HL-60 (cell line): ENCODE results near the gene RALY.

ENCODE experiments used
- DNase-seq, 2 experiments: peaks; one replicate each; pipeline ENCODE4 v3.0.0-alpha.2; 2010 to 2020; ENCODE audit warnings: low read depth in 1 of 2, low spot score in 1 of 2
- H3K27ac ChIP-seq: fragments of 250-450 bp; sonication (Bioruptor Pico); replicated peaks from 2 replicates; pipeline ENCODE4 v1.5.1; 2020; ENCODE audit warnings: mild to moderate bottlenecking, moderate library complexity
- H3K27me3 ChIP-seq: fragments of 250-450 bp; sonication (Bioruptor Pico); 2 replicates; pipeline ENCODE4 v1.5.1; 2021; ENCODE audit warnings: mild to moderate bottlenecking, moderate library complexity; ENCODE audit not compliant: insufficient read depth, poor library complexity, severe bottlenecking
- H3K4me3 ChIP-seq: replicated peaks from 2 replicates; pipeline ENCODE4 v1.5.1; 2011; ENCODE audit warnings: mild to moderate bottlenecking, control low read depth, low read length; ENCODE audit not compliant: insufficient read depth
- GABPA ChIP-seq: IDR thresholded peaks from 2 replicates; pipeline ENCODE4 v1.6.1; 2012; ENCODE audit warnings: low read depth
- POLR2AphosphoS5 ChIP-seq: IDR thresholded peaks from 2 replicates; pipeline ENCODE4 v1.6.1; 2012; ENCODE audit warnings: low read depth
- SPI1 ChIP-seq: IDR thresholded peaks from 2 replicates; pipeline ENCODE4 v1.6.1; 2012; ENCODE audit warnings: low read depth, mild to moderate bottlenecking, borderline replicate concordance
- TF ChIP-seq, protein P1 (sequence below): IDR thresholded peaks from one replicate; pipeline ENCODE4 v1.5.1; 2011; ENCODE audit warnings: low read length, control low read depth, inconsistent platforms; ENCODE audit not compliant: insufficient read depth
- TF ChIP-seq, protein P2 (sequence below): IDR thresholded peaks from 2 replicates; pipeline ENCODE4 v1.6.1; 2012; ENCODE audit warnings: low read depth; ENCODE audit not compliant: insufficient replicate concordance

Gene RALY

DNA sequence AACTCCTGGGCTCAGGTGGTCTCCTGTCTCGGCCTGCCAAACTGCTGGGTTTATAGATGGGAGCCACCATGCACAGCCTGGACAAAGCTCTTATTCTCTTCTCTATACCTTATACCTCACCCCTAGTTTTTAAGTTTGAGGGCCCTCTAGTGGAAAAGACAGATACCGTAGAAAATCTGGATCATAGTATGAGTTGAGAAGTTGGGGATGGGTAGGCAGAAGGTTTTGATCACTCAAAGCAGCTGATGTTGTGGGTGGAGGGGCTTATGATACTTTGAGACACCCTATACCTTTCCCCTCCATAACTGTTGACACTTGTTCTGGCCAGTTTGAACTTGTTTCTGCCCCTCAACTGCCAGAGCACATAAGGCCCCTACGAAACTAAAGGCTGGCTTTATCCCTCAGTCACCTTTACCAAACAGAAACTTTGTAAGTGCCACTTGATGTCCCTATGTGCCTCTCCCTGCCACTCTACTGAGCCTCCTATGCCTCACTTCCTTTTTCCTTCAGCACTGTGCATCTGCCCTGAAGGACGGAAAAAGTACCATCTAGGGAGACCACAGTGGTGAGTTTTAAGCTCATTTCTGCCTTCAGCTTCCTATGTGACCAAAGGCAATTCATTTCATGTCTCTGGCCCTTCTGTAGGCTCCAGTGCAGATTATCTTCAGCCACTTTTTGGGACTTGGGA lies 28.6 kb downstream of the RALY start:
- Histone ChIP-seq H3K4me3 (no peak overlapping the region), H3K27ac (no peak overlapping the region), H3K27me3 (no peaks in the 10 kb centered on the region)
- TF ChIP-seq SPI1 (peak; percentile 92; the same call in 1 of the 2 replicates), POLR2AphosphoS5 (no peak), GABPA (no peak)
- TF ChIP-seq, protein P1, sequence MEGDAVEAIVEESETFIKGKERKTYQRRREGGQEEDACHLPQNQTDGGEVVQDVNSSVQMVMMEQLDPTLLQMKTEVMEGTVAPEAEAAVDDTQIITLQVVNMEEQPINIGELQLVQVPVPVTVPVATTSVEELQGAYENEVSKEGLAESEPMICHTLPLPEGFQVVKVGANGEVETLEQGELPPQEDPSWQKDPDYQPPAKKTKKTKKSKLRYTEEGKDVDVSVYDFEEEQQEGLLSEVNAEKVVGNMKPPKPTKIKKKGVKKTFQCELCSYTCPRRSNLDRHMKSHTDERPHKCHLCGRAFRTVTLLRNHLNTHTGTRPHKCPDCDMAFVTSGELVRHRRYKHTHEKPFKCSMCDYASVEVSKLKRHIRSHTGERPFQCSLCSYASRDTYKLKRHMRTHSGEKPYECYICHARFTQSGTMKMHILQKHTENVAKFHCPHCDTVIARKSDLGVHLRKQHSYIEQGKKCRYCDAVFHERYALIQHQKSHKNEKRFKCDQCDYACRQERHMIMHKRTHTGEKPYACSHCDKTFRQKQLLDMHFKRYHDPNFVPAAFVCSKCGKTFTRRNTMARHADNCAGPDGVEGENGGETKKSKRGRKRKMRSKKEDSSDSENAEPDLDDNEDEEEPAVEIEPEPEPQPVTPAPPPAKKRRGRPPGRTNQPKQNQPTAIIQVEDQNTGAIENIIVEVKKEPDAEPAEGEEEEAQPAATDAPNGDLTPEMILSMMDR = peak; percentile 16
- TF ChIP-seq, protein P2, sequence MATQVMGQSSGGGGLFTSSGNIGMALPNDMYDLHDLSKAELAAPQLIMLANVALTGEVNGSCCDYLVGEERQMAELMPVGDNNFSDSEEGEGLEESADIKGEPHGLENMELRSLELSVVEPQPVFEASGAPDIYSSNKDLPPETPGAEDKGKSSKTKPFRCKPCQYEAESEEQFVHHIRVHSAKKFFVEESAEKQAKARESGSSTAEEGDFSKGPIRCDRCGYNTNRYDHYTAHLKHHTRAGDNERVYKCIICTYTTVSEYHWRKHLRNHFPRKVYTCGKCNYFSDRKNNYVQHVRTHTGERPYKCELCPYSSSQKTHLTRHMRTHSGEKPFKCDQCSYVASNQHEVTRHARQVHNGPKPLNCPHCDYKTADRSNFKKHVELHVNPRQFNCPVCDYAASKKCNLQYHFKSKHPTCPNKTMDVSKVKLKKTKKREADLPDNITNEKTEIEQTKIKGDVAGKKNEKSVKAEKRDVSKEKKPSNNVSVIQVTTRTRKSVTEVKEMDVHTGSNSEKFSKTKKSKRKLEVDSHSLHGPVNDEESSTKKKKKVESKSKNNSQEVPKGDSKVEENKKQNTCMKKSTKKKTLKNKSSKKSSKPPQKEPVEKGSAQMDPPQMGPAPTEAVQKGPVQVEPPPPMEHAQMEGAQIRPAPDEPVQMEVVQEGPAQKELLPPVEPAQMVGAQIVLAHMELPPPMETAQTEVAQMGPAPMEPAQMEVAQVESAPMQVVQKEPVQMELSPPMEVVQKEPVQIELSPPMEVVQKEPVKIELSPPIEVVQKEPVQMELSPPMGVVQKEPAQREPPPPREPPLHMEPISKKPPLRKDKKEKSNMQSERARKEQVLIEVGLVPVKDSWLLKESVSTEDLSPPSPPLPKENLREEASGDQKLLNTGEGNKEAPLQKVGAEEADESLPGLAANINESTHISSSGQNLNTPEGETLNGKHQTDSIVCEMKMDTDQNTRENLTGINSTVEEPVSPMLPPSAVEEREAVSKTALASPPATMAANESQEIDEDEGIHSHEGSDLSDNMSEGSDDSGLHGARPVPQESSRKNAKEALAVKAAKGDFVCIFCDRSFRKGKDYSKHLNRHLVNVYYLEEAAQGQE = no peak
- DNase-seq = peak in 1 of 2 experiments; percentile 60

DNA sequence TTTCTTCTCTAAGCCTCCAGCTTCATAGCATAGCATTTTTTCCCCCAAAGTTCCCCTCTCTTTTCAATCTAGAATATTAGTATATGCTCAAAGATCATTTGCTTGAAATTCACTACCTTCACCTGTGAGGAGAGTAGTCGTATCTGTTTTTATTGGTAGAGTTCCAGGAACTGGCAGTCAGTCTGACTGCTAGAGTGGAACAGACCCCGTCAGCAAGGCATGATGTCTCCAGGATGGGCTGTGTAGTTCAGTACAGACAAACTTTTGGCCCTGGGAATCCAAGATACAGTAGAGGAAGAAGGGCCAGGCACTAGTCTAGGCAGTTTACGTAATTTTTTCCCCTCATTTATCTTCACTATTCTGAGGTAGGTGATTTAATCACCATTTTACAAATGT lies 29.1 kb downstream of the RALY start:
- Histone ChIP-seq H3K27ac (no peak overlapping the region), H3K27me3 (no peaks in the 10 kb centered on the region)
- TF ChIP-seq POLR2AphosphoS5 = no peak
- TF ChIP-seq, protein P2 = no peak
- no peak for TF ChIP-seq SPI1
- TF ChIP-seq, protein P1 = no peak
- no peak for TF ChIP-seq GABPA

DNA sequence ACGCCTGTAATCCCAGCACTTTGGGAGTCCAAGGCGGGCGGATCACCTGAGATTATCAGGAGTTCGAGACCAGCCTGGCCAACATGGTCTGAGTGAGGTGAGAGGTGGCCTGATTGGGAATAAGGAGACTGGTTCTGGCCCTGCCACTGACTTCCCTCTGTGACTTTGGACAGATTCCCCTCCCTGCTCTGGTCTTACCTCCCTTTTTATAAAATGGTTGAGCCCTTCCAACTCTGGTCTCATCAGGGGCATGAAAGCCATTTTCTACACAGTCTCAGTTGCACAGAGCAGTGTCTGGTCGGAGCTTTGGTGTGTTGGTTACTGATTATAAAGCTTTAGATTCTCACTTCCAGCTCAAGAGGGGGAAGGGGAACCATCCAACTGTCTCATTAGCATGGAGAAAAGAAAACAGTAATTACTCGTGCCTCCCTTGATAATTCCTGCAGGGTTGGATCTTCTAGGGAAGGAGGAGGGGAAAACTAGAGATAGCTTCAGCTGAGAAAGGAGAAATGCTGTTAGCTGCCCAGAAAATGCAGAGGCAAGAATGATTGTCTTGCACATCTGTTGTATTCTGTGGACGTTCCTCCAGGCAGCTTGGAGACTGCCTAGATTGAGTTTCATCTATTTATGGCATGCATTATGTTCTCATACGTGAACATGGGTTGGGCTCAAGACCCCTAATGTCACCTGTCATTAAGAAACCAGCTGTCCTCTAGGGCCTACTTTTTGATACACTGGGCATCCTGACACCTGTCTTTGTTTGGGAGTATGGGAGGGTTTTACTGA lies 30.4 kb downstream of the RALY start:
- no peak overlapping the region; the same call in 1 of the 2 replicates for H3K27ac ChIP-seq
- H3K4me3 ChIP-seq = no peak overlapping the region
- no peak for TF ChIP-seq POLR2AphosphoS5
- TF ChIP-seq GABPA = no peak
- TF ChIP-seq, protein P1 = no peak
- no peak for TF ChIP-seq SPI1
- TF ChIP-seq, protein P2 = no peak
- no peaks in the 10 kb centered on the region for H3K27me3 ChIP-seq
- no peak for DNase-seq

More for the DNA sequence above, 29.1 kb downstream of the RALY start:
- no peak for DNase-seq
- H3K4me3 ChIP-seq = no peak overlapping the region
